ENCODE measurements around the gene STARD3NL.

STARD3NL gene

GRCh38 chr7:38185395-38186307 lies 7.6 kb downstream of the STARD3NL start:
- H3K36me3 ChIP-seq, result peaks cover 5% of the 10 kb centered on the region
- H3K9me3 ChIP-seq (ENCODE audit: severe bottlenecking), result no peaks in the 10 kb centered on the region
- TF ChIP-seq CTCF (IDR thresholded peaks at IDR 0.05; ENCODE audit: low read depth, low read length), result no peak
- no peak overlapping the region for H3K27ac ChIP-seq
- no peaks in the 10 kb centered on the region for H3K27me3 ChIP-seq (ENCODE audit: insufficient read depth, low read depth, severe bottlenecking)
- no peak for DNase-seq
- no peak overlapping the region for H3K4me3 ChIP-seq (ENCODE audit: low read depth, low read length)

DNA sequence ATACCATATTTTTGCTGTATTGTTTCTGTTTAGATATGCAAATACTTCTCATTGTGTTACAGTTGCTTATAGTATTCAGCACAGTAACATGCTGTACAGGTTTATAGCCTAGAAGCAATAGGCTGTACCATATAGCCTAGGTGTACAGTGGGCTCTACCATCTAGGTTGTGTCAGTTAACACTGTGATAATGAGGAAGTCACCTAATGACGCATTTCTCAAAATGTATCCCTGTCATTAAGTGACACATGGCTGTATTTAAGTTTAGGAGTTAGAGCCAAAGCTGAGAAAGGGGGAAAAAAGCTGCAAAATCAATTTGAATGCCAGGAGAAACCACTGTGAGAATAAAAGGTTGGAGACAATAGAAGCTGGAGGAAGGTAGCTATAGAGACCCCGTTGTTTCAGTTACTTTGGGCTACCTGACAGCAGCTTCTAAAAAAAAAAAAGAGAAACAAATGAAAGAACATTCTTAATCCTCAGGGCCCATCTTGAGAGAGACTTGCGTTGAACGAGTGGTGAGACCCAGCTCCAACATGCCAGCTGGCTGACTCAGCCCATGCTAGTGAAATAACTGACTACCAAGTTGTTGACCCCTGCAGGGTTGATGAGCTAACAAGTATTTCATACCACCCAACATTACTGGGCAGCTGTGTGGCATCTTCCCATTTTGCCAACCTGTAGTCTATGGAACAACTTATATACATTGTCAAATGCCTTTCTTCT lies 8.7 kb downstream of the STARD3NL start:
- no peak for DNase-seq
- Histone ChIP-seq H3K4me3 (ENCODE audit: low read depth, low read length) (no peak overlapping the region), H3K36me3 (peaks cover 5% of the 10 kb centered on the region), H3K27ac (no peak overlapping the region), H3K9me3 (ENCODE audit: severe bottlenecking) (no peaks in the 10 kb centered on the region), H3K27me3 (ENCODE audit: insufficient read depth, low read depth, severe bottlenecking) (no peaks in the 10 kb centered on the region)
- TF ChIP-seq CTCF (IDR thresholded peaks at IDR 0.05; ENCODE audit: low read depth, low read length), result no peak

DNA sequence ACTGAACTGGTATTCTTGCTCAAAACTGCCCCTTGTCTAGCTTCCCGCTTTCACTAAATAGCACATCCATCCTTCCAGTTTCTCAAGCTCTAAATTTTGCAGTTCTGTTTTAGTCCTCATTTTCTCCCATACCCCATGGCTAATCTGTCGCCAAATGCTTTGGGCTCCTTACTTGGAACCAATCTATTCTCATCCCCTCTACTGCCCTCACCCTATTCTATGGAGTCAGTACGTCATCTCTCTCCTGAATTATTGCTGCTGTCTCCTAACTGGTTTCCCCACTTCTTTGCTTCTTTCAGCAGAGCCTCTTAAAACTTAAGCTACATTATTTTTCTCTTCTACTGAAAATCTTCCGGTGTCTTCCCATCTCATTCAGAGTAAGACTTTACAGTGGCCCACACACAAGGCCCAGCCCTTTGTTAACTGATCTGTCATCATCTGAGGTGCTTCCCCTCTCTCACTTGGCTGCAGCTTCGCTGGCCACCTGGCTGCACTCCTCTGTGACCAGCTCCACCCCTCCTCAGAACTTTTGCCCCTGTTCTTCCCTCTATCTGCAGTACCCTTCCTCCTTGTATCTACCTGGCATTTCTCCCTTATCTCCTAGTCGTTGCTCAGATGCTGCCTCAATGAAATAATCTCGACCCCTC lies 9.9 kb downstream of the STARD3NL start:
- no peak overlapping the region for H3K27ac ChIP-seq

GRCh38 chr7:38189231-38189938 lies 11.3 kb downstream of the STARD3NL start:
- H3K4me3 ChIP-seq (ENCODE audit: low read depth, low read length), result no peak overlapping the region
- no peak for TF ChIP-seq CTCF (IDR thresholded peaks at IDR 0.05; ENCODE audit: low read depth, low read length)
- H3K9me3 ChIP-seq (ENCODE audit: severe bottlenecking), result no peaks in the 10 kb centered on the region
- no peak for DNase-seq
- H3K36me3 ChIP-seq, result no peaks in the 10 kb centered on the region; the same call in 1 of the 2 replicates
- H3K27ac ChIP-seq, result no peak overlapping the region
- no peaks in the 10 kb centered on the region for H3K27me3 ChIP-seq (ENCODE audit: insufficient read depth, low read depth, severe bottlenecking)

More for the DNA sequence above, 9.9 kb downstream of the STARD3NL start:
- TF ChIP-seq CTCF (IDR thresholded peaks at IDR 0.05; ENCODE audit: low read depth, low read length), result no peak
- Histone ChIP-seq H3K36me3 (peaks cover 5% of the 10 kb centered on the region), H3K27me3 (ENCODE audit: insufficient read depth, low read depth, severe bottlenecking) (no peaks in the 10 kb centered on the region), H3K4me3 (ENCODE audit: low read depth, low read length) (no peak overlapping the region), H3K9me3 (ENCODE audit: severe bottlenecking) (no peaks in the 10 kb centered on the region)
- no peak for DNase-seq

DNA sequence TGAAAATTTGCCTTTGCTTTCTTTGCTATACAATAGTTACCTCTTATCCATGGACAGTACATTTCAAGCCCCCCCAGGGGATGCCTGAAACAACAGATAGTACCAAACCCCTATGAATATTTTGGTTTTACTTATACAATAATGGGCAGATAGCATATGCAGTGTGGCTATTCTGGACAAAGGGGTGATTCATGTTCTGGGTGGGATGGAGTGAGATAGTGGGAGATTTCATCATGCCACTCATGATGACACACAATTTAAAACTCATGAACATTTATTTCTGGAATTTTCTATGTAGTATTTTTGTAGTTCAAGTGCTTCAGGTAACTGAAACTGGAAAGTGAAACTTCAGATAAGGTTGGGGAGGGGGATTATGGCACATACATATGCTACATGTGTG lies 12.0 kb downstream of the STARD3NL start:
- H3K36me3 ChIP-seq, result no peaks in the 10 kb centered on the region; the same call in 1 of the 2 replicates
- no peaks in the 10 kb centered on the region for H3K27me3 ChIP-seq (ENCODE audit: insufficient read depth, low read depth, severe bottlenecking)
- DNase-seq, result no peak
- H3K9me3 ChIP-seq (ENCODE audit: severe bottlenecking), result no peaks in the 10 kb centered on the region
- H3K27ac ChIP-seq, result no peak overlapping the region
- H3K4me3 ChIP-seq (ENCODE audit: low read depth, low read length), result no peak overlapping the region
- TF ChIP-seq CTCF (IDR thresholded peaks at IDR 0.05; ENCODE audit: low read depth, low read length), result no peak

Data from WERI-Rb-1 (cell line).